ENCODE results near the gene BDP1.

GRCh38 chr5:71492817-71493615, 37.6 kb downstream of the BDP1 start:
- no peak for TF ChIP-seq POLR2A (IDR thresholded peaks at IDR 0.05)
- no peak for TF ChIP-seq POLR2AphosphoS5 (IDR thresholded peaks at IDR 0.05)
